ENCODE measurements around the gene MYLK4. TPM values are rescaled to one million over a fixed set of nuclear protein-coding genes. Genes with fewer than 3 reads are reported as not detected.

Gene MYLK4
- total and polyA plus RNA-seq, 2 of the 13 experiments (the other 11 are each of a cell fraction or from before 2014, with no cell fraction given) = 0.26 to 0.29 TPM

DNA sequence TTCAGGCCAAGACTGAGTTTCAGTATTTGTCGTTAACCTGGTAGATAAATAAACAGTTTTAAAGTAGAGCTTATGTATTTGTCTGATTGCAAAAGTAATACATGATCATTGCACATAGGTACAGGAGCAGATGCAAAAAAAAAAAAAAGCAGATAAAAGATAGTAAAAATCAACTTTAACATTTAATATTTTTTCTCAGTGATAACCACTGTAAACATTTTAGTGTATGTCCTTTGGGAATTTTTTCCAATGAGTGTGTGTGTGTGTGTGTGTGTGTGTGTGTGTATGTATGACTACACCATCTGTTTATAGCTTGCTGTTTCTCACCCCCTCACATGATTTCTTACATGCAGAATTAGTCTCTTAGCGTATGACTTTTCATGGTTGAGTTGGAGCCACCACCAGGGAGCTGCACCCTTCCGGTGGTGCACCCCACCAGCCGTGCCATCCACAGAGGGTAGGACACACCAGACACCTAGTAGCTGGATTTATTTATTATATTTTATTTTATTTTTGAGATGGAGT is 40.8 kb upstream of the MYLK4 start:
- no peaks in the 10 kb centered on the region for H3K79me2 ChIP-seq (ENCODE audit: insufficient read depth, low read length)
- H4K20me1 ChIP-seq (ENCODE audit: insufficient read depth, low read length) = no peaks in the 10 kb centered on the region
- FAIRE-seq (no peak), ATAC-seq (no peak), DNase-seq (ENCODE audit: low spot score) (no peak)
- H3K4me1 ChIP-seq (ENCODE audit: insufficient read depth, low read length) = peaks cover 9% of the 10 kb centered on the region; the same call in 1 of the 2 replicates
- CTCF ChIA-PET (ENCODE audit: low intra/inter-chr PET ratio, low total read pairs) = interaction anchor here (1.4 to 3.3 kb wide), 6 partner anchors 50 to 197 kb away, joined by 7 to 57 read pairs (median 12); partner anchors contain the start of gene SERPINB1
- no peak overlapping the region for H3K9ac ChIP-seq (ENCODE audit: insufficient read depth, low read depth, low read length)
- intact Hi-C loops (cut with micrococcal nuclease; ENCODE audit: unreplicated experiment) (loop anchor here (1.0 to 2.0 kb wide), 7 partner anchors 50 to 197 kb away; partner anchors contain the start of gene SERPINB1), in situ Hi-C loops (cut with HindIII; ENCODE audit: extremely low pct_ligation_motif_present, low pct_unique_long_range_greater_than_20kb) (loop anchor here (5.0 kb wide), 1 partner anchor 121 kb away; no protein-coding TSS in a partner anchor)
- peaks cover 3 to 8% of the 10 kb centered on the region in 2 experiments; a peak in 4 of 5 replicates for H3K36me3 ChIP-seq (replicated peaks in 1 of 2; ENCODE audit: control insufficient read depth in 1 of 2, insufficient read depth in 2 of 2, low read length in 2 of 2)
- peak; percentile 7; the same call in 1 of the 2 replicates for TF ChIP-seq SNAPC2 (CRISPR knock-in tag; IDR thresholded peaks at IDR 0.05)
- no peak for TF ChIP-seq HMG20B (CRISPR knock-in tag; conservative IDR thresholded peaks at IDR 0.05)
- no peak for TF ChIP-seq NFAT5 (CRISPR knock-in tag; IDR thresholded peaks at IDR 0.05)
- peak; percentile 10; the same call in 1 of the 2 replicates for TF ChIP-seq ZFX (CRISPR knock-in tag; IDR thresholded peaks at IDR 0.05; ENCODE audit: low read depth)
- no peak for TF ChIP-seq ZNF335 (CRISPR knock-in tag; IDR thresholded peaks at IDR 0.05)
- 0 out of 4 replicates have a peak, but pooled peaks of 1 of the 2 experiments have one; percentile 12 for TF ChIP-seq HMGXB4 (CRISPR knock-in tag; IDR thresholded peaks at IDR 0.05; ENCODE audit: borderline replicate concordance in 1 of 2, low read depth in 1 of 2)
- no peaks in the 10 kb centered on the region for H3K27me3 ChIP-seq (ENCODE audit: control insufficient read depth in 1 of 2, insufficient read depth in 2 of 2, low read length in 2 of 2)
- POLR2A ChIA-PET = interaction anchor here (0.6 to 2.2 kb wide), 13 partner anchors 26 to 1466 kb away, joined by 3 to 68 read pairs (median 3); partner anchors contain the start of genes SERPINB1, SERPINB9 and WRNIP1
- no peak overlapping the region for H3K4me2 ChIP-seq (ENCODE audit: low read depth, low read length)
- no peak overlapping the region for H3K27ac ChIP-seq (ENCODE audit: extremely low read length, insufficient read depth, low read length)
- BruUV-seq (replicated peaks) = no TSS peak
- H3K4me3 ChIP-seq (replicated peaks in 1 of 3; ENCODE audit: insufficient read depth in 1 of 3, low read depth in 2 of 3, low read length in 3 of 3) = no peak overlapping the region
- 72% methylated on average over 4 of the region's 4 CpGs for WGBS (ENCODE audit: low lambda C conversion rate)
- H3K9me3 ChIP-seq (ENCODE audit: low read length) = no peaks in the 10 kb centered on the region
- H2AFZ ChIP-seq (ENCODE audit: low read length) = no peak overlapping the region

All from HepG2 (cell line).